GM19324 (cell line): ENCODE data around the gene SORCS3.

Source experiments
- ATAC-seq: cut with Tn5 transposase; IDR thresholded peaks from one replicate; pipeline ENCODE4 v1.9.1; 2021; ENCODE audit warnings: mild to moderate bottlenecking, moderate library complexity; ENCODE audit not compliant: unreplicated experiment, low FRiP score

Gene SORCS3

DNA sequence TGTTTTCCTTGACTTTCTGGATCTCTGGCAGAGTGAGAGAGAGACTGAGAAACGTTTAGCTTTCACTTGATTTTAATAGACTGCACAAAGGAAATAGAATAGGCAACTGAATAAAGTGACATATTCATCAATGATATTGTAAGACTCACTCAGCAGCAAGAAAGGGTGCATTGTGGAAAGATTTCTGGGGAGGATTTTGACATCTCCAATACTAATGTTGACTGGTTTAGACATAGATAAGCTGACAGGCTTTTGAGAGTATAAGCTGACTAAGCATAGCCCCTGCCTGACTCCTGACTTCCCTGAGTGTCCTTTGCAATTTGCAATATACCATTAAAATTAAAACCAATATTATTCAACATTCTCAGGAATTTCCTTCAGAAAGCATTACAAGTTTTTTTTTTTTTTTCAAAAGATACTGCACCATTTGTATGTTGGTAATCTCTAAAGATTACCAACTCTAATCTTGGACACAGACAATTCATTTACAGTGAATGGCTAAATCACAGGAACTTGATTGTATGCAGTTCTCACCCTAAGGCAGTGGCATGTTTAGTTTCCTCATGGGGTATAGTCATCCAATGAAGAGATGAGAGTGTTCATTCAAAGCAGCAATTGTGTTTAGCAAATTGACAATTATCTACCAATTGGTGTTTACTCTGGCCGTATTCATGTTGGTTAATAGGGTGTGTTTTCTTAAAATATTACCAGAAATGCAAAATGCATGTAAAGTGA lies 325.6 kb downstream of the SORCS3 start:
- no peak for ATAC-seq

DNA sequence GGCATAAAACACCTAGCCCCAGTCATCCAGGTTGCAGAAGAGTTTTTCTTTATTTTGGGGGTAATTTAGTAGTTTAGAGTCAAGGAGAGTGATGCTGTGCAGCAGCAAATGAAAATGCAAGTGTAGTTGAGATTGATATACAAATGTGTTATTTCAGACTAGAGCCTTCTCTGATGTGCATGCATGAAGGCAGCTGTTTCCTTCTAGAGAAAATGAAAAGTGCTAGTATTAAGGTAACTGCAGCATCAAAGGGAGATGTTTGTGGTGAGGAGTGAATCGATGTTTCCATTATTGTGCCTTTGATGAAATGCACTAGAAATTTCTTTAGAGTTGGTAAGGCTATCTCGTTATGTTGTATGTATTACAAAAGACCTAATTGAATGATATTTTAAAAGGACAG lies 339.3 kb downstream of the SORCS3 start:
- ATAC-seq, result no peak

GRCh38 chr10:104981995-104982394 lies 340.9 kb downstream of the SORCS3 start:
- ATAC-seq, result no peak

DNA sequence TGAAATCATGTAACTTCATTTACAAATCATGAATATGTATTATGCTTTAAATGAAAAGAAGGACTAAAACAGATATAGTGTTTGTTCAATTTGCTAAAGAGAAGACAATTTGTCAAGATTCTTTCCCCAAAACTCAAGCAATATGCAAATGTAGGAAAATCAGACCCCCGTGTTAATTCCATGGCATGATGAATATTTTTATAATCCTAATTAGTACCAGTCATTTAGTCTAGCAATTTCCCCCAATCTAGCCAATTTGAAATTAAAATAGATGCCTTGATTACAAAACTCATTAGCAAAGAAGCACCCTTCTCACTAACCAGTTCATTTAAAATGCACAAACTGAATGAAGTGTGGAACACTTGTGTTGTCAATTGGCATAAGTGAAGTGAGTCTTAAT lies 347.6 kb downstream of the SORCS3 start:
- no peak for ATAC-seq

DNA sequence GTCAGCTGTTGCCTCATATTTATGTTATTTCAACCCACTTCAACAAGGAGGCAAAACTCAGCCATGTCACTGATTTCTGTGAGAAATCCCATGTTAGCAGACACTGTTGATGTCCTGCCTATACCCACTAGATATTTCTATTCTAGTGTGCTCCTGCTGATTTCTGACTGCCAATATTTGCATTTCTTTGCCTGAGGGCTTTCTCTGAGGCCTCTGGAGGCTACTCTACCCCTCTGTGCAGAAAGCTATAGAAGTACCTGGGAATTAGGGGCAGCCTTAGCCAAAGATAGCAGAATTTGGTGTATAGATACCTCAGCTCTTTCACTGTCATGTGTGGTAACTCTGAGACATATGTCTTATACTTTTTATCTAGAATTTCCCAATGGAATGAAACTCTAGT lies 348.8 kb downstream of the SORCS3 start:
- no peak for ATAC-seq

GRCh38 chr10:104993085-104993484 lies 352.0 kb downstream of the SORCS3 start:
- no peak for ATAC-seq

GRCh38 chr10:105001269-105001668 lies 360.2 kb downstream of the SORCS3 start:
- ATAC-seq, result no peak

- ATAC-seq, result no peak
These were observed 369.5 kb downstream of the SORCS3 start for GRCh38 chr10:105010411-105011121.

- no peak for ATAC-seq
These were observed 376.0 kb downstream of the SORCS3 start for GRCh38 chr10:105017116-105017515.

DNA sequence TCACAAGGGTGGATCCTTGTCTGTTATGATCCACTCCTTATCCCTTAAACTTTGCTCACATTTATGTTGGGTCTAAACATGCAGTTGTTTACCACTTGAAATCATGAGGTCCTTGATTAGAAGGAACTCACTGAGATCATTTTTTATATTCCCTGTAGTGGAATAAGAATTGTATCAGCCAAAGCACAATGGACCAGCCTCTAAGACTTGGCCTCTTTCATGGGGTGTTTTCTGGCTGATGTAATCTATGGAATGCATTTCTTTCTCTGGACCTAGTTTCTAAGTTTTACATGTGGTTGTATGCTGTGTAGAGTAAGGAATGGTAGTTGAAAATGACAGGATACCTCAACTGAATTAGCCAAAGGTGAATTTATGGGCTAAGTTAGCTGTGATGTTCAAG lies 376.6 kb downstream of the SORCS3 start:
- ATAC-seq, result no peak

- ATAC-seq, result no peak
These were observed 382.4 kb downstream of the SORCS3 start for GRCh38 chr10:105023211-105024111.

- no peak for ATAC-seq
These were observed 383.1 kb downstream of the SORCS3 start for GRCh38 chr10:105024184-105024583.

- no peak for ATAC-seq
These were observed 384.0 kb downstream of the SORCS3 start for GRCh38 chr10:105025092-105025491.

- ATAC-seq, result no peak
These were observed 385.5 kb downstream of the SORCS3 start for GRCh38 chr10:105026566-105026965.

GRCh38 chr10:105029286-105029685 lies 388.2 kb downstream of the SORCS3 start:
- ATAC-seq, result no peak

- no peak for ATAC-seq
These were observed 395.9 kb downstream of the SORCS3 start for GRCh38 chr10:105037022-105037421.

DNA sequence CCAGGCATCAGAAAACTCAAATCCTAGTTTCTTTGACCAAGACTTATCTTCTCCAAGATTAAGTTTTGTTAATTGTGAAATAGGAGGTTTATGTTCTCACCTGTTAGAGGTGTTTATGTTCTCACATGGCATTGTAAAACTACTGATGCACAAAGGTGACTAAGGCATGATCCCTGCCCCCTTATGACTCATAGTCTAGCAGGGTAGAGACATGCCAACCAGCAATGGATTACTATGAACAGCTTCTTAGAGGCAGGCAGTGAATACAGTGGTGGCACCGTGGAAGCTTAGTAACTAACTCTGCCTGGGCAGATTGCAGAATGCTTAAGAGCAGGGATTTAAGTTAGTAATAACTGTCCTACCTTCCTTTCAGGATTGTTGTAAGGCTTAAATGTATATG lies 400.9 kb downstream of the SORCS3 start:
- no peak for ATAC-seq

DNA sequence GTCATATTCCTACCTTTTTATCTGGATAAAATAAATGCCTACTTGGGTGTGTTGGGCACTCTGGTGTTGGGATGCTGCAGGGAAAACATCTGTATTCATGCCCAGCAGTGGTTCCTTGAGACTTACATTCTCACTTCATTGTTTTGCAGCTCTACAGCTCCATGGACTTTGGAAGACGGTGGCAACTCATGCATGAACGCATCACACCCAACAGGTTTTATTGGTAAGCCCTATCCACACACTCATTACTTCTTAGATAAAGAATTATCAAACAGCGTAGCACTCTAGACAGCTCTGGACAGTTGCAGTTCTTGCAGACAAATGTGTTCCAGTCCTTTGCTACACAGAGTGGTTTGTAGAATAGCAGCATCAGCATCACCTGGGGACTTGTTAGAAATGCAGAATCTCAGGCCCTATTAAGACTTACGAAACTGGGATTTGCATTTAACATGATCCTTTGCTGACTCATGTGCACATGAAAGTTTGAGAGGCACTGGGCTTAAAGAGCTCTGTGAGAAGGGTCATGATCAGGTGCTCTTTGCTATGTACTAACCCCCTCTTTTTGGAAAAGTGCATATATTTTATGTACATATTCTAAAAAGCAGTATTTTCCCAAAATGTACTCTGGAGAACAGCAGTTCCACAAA lies 401.9 kb downstream of the SORCS3 start:
- ATAC-seq, result no peak

DNA sequence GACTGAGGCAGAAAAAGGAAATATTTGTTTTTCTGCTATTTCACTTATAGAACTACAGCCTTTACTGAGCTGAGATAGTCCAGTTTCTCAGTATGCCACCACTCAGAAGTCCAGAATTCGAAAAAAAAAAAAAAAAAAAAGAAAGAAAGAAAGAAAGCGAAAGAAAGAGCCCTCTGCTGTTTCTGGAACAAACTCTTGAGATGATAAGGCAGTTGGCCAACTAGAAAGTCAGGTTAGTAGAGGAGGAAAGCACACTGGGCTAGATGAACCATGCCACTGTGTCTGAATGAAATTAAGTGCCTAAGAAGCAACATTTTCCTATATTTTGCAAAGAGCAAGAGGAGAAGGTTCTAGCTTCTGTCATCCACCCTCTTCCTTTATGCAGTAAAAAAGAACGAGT lies 403.8 kb downstream of the SORCS3 start:
- ATAC-seq, result no peak

- no peak for ATAC-seq
These were observed 415.3 kb downstream of the SORCS3 start for GRCh38 chr10:105056413-105056812.

- no peak for ATAC-seq
These were observed 421.9 kb downstream of the SORCS3 start for GRCh38 chr10:105062951-105063350.
